ENCODE measurements around the gene VIPAS39. TPM values are rescaled to one million over a fixed set of nuclear protein-coding genes. Genes with fewer than 3 reads are reported as not detected.

The VIPAS39 gene
- total RNA-seq, 2 donors from 2014 or later, result 26.7 to 29.8 TPM

DNA sequence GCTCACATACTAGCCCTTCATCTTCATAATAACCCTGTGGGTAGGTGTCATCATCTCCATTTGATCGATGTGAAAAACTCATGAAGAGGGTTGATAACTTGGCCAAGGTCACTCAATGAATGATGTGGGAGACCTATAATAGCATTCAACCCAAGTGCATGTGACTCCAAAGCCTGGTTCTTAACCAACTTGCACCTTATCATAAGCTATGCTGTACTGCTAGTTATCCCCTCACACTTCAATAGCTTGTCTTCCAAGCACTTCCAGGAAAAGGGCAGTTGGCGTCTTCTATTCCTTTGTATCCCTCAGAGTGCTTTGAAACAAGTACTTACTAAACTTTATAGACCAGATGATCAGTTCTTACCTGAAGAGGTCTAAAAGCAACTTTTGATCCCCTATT, 15.2 kb downstream of the VIPAS39 start:
- Mint-ChIP-seq H3K4me1 (peaks cover 11% of the 10 kb centered on the region), H3K27ac (no peak overlapping the region), H3K27me3 (ENCODE audit: insufficient read depth) (no peaks in the 10 kb centered on the region), H3K9me3 (no peaks in the 10 kb centered on the region), H3K4me3 (no peak overlapping the region), H3K36me3 (ENCODE audit: low read depth) (peaks cover 67% of the 10 kb centered on the region)
- H3K4me3 ChIP-seq (ENCODE audit: low read length), result no peak overlapping the region
- H3K9me3 ChIP-seq (ENCODE audit: control insufficient read depth, low read length), result no peaks in the 10 kb centered on the region
- TF ChIP-seq, protein P1, sequence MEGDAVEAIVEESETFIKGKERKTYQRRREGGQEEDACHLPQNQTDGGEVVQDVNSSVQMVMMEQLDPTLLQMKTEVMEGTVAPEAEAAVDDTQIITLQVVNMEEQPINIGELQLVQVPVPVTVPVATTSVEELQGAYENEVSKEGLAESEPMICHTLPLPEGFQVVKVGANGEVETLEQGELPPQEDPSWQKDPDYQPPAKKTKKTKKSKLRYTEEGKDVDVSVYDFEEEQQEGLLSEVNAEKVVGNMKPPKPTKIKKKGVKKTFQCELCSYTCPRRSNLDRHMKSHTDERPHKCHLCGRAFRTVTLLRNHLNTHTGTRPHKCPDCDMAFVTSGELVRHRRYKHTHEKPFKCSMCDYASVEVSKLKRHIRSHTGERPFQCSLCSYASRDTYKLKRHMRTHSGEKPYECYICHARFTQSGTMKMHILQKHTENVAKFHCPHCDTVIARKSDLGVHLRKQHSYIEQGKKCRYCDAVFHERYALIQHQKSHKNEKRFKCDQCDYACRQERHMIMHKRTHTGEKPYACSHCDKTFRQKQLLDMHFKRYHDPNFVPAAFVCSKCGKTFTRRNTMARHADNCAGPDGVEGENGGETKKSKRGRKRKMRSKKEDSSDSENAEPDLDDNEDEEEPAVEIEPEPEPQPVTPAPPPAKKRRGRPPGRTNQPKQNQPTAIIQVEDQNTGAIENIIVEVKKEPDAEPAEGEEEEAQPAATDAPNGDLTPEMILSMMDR (conservative IDR thresholded peaks at IDR 0.05), result no peak
- no peak overlapping the region for H3K9ac ChIP-seq (ENCODE audit: extremely low read depth, low read length, poor library complexity, severe bottlenecking)
- no peak for DNase-seq
- no peak overlapping the region for H3K27ac ChIP-seq (ENCODE audit: low read depth, low read length)
- H3K27me3 ChIP-seq (ENCODE audit: control insufficient read depth, insufficient read depth, low read length, poor library complexity, severe bottlenecking), result no peaks in the 10 kb centered on the region
- H3K4me1 ChIP-seq (ENCODE audit: control insufficient read depth, insufficient read depth, low read length), result peaks cover 5% of the 10 kb centered on the region
- 90% methylated on average over 2 of the region's 2 CpGs; no CpG with 5 or more reads in 1 of the 2 experiments for WGBS, 2 experiments (ENCODE audit: insufficient coverage in 1 of 2, insufficient read length in 1 of 2)
- peaks cover 62% of the 10 kb centered on the region for H3K36me3 ChIP-seq (ENCODE audit: control insufficient read depth, insufficient read depth, low read length)

- Histone ChIP-seq H3K4me3 (ENCODE audit: low read length) (no peak overlapping the region), H3K36me3 (ENCODE audit: control insufficient read depth, insufficient read depth, low read length) (peaks cover 80% of the 10 kb centered on the region), H3K9ac (ENCODE audit: extremely low read depth, low read length, poor library complexity, severe bottlenecking) (no peak overlapping the region), H3K9me3 (ENCODE audit: control insufficient read depth, low read length) (no peaks in the 10 kb centered on the region), H3K4me1 (ENCODE audit: control insufficient read depth, insufficient read depth, low read length) (peaks cover 5% of the 10 kb centered on the region), H3K27ac (ENCODE audit: low read depth, low read length) (no peak overlapping the region), H3K27me3 (ENCODE audit: control insufficient read depth, insufficient read depth, low read length, poor library complexity, severe bottlenecking) (no peaks in the 10 kb centered on the region)
- Mint-ChIP-seq H3K9me3 (no peaks in the 10 kb centered on the region), H3K27me3 (ENCODE audit: insufficient read depth) (no peaks in the 10 kb centered on the region), H3K4me1 (peaks cover 11% of the 10 kb centered on the region), H3K36me3 (ENCODE audit: low read depth) (peaks cover 76% of the 10 kb centered on the region), H3K27ac (no peak overlapping the region), H3K4me3 (no peak overlapping the region)
- TF ChIP-seq, protein P1 (conservative IDR thresholded peaks at IDR 0.05), result no peak
- no peak for DNase-seq
- 90 to 96% methylated on average over 4 of the region's 4 CpGs for WGBS, 2 experiments (ENCODE audit: insufficient coverage in 1 of 2, insufficient read length in 1 of 2)
Observed at GRCh38 chr14:77439861-77440260, 17.5 kb downstream of the VIPAS39 start.

DNA sequence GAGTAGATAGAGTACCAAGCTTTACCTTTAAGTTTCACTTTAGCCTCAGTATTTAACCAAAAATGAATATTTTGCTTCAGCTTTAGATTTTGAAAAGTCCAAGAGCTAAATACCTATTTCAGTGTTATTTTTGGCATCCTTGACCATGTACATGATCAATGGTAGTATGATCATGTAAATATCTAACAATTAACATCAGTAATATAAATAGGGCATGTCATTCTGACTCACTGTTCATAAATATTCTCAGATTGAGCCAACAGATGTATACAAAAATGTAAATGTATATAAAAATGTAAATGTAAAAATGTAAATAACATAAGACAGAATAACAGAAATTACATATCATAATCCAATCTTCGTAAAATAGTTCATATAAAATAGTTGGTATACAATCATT, 18.8 kb downstream of the VIPAS39 start:
- no peaks in the 10 kb centered on the region for H3K27me3 Mint-ChIP-seq (ENCODE audit: insufficient read depth)
- Histone ChIP-seq H3K27ac (ENCODE audit: low read depth, low read length) (no peak overlapping the region), H3K36me3 (ENCODE audit: control insufficient read depth, insufficient read depth, low read length) (peaks cover 82% of the 10 kb centered on the region), H3K9me3 (ENCODE audit: control insufficient read depth, low read length) (no peaks in the 10 kb centered on the region), H3K27me3 (ENCODE audit: control insufficient read depth, insufficient read depth, low read length, poor library complexity, severe bottlenecking) (no peaks in the 10 kb centered on the region), H3K9ac (ENCODE audit: extremely low read depth, low read length, poor library complexity, severe bottlenecking) (no peak overlapping the region), H3K4me1 (ENCODE audit: control insufficient read depth, insufficient read depth, low read length) (peaks cover 5% of the 10 kb centered on the region), H3K4me3 (ENCODE audit: low read length) (no peak overlapping the region)
- DNase-seq, result no peak
- no peak overlapping the region for H3K4me3 Mint-ChIP-seq
- H3K9me3 Mint-ChIP-seq, result no peaks in the 10 kb centered on the region
- no peak overlapping the region for H3K27ac Mint-ChIP-seq
- no CpG with 5 or more reads among the region's 1 CpG for WGBS, 2 experiments (ENCODE audit: insufficient coverage in 1 of 2, insufficient read length in 1 of 2)
- H3K4me1 Mint-ChIP-seq, result peaks cover 11% of the 10 kb centered on the region
- TF ChIP-seq, protein P1 (conservative IDR thresholded peaks at IDR 0.05), result no peak
- H3K36me3 Mint-ChIP-seq (ENCODE audit: low read depth), result peaks cover 79% of the 10 kb centered on the region
